Measurements from ENCODE around the gene TSPAN5.

DNA sequence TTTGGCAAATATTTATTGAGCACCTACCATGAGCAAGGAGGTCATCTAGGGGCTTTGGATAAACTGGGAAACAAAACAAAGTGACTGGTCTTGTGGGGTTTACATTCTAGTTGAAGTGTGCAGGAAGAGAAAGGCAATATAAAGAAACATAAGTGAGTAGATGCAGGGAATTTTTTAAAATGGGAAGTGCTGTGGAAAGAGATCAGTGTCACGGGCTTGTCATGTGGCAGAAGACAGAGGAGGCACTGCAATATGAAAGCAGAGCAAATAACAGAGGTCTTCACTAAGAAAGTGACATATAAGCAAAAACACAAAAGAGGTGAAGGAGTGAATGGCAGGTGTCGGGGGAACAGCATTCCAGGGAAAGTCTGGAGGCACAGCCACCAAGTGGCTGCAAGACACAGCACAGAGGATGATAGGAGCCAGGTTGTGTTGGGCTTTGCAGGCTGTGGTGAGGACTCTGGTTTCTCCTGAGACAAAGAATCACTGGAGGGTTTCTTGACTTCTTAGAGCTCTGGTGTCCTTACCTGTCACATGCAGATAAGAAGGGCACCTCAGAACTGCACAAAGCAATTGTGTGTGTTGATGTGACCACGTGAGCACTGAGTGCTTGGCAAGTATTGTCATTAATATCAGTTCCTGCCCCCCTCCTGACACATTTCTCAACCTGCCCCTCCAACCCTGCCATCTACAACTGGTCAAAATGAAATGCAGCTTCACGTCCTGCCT, 143.5 kb downstream of the TSPAN5 start:
- TF ChIP-seq TAF1 (IDR thresholded peaks at IDR 0.05; ENCODE audit: low read depth, low read length) (no peak), POLR2AphosphoS5 (IDR thresholded peaks at IDR 0.05; ENCODE audit: low read depth, low read length) (no peak)
